A673 (cell line): ENCODE results near the gene CADPS2. TPM values are rescaled to one million over a fixed set of nuclear protein-coding genes. Genes with fewer than 3 reads are reported as not detected.

Experiments used
- BruUV-seq: library from RNA; stranded (reverse); fragments of 400-500 nt; replicated peaks from 2 replicates; lab custom pipeline; 2021; lab: Mats Ljungman, UMichigan
- CTCF ChIA-PET: fragments of 300-600 bp; sonication (Branson Sonifier 250); formaldehyde crosslinking; loops from one replicate; lab custom pipeline; 2022; ENCODE audit warnings: antibody characterized with exemption; lab: Charles Lee
- POLR2A ChIA-PET: fragments of 300-600 bp; sonication (Branson Sonifier 250); formaldehyde crosslinking; loops from one replicate; lab custom pipeline; 2022; ENCODE audit warnings: antibody characterized with exemption; ENCODE audit not compliant: low non-redundant PET; lab: Charles Lee
- DNase-seq: peaks from one replicate; pipeline ENCODE4 v3.0.0-alpha.2; 2015; ENCODE audit warnings: low spot score
- H3K27ac ChIP-seq: fragments of 200-600 bp; sonication (generic); 2 replicates; pipeline ENCODE4 v1.5.1; 2016; ENCODE audit warnings: mixed run types, low read depth, mild to moderate bottlenecking, mixed read lengths, antibody characterized with exemption, low read length; ENCODE audit not compliant: poor library complexity, severe bottlenecking
- H3K27me3 ChIP-seq: fragments of 200-600 bp; sonication (generic); replicated peaks from 2 replicates; pipeline ENCODE4 v1.6.1; 2017; ENCODE audit warnings: mixed run types, low read depth, mild to moderate bottlenecking, mixed read lengths, antibody characterized with exemption, low read length; ENCODE audit not compliant: insufficient read depth, poor library complexity
- H3K36me3 ChIP-seq: fragments of 200-600 bp; sonication (generic); 2 replicates; pipeline ENCODE4 v1.6.1; 2016; ENCODE audit warnings: mixed run types, mild to moderate bottlenecking, mixed read lengths, antibody characterized with exemption, low read length; ENCODE audit not compliant: insufficient read depth, poor library complexity, severe bottlenecking
- H3K4me1 ChIP-seq: fragments of 200-600 bp; sonication (generic); 2 replicates; pipeline ENCODE4 v1.6.1; 2017; ENCODE audit warnings: mixed run types, mild to moderate bottlenecking, mixed read lengths, antibody characterized with exemption, low read length; ENCODE audit not compliant: insufficient read depth, poor library complexity, severe bottlenecking
- H3K4me3 ChIP-seq: fragments of 200-600 bp; sonication (generic); 2 replicates; pipeline ENCODE4 v1.5.1; 2016; ENCODE audit warnings: low read depth, mixed run types, mild to moderate bottlenecking, mixed read lengths, low read length; ENCODE audit not compliant: poor library complexity, severe bottlenecking
- H3K9me3 ChIP-seq: fragments of 200-600 bp; sonication (generic); 2 replicates; pipeline ENCODE4 v1.6.1; 2016; ENCODE audit warnings: mixed run types, low read depth, mild to moderate bottlenecking, mixed read lengths, antibody characterized with exemption, low read length; ENCODE audit not compliant: poor library complexity, severe bottlenecking
- EZH2 ChIP-seq: fragments of 200-600 bp; sonication (generic); IDR thresholded peaks from 2 replicates; pipeline ENCODE4 v1.6.1; 2017; ENCODE audit warnings: borderline replicate concordance, low read depth, mild to moderate bottlenecking, mixed read lengths, antibody characterized with exemption, low read length; ENCODE audit not compliant: poor library complexity, severe bottlenecking
- intact Hi-C: fragments of 100-400 bp; cut with micrococcal nuclease; formaldehyde crosslinking; loops from one replicate; pipeline ENCODE4 v1.10.0; 2022; ENCODE audit not compliant: unreplicated experiment
- total RNA-seq: library from RNA; stranded (reverse); gene quantifications from 2 replicates; pipeline ENCODE4 v1.2.3, GENCODE V29; 2021
- TF ChIP-seq, protein P1 (sequence below): fragments of 300-800, 200-600 bp; sonication (generic); conservative IDR thresholded peaks from 2 replicates; pipeline ENCODE4 v1.5.1; 2017; ENCODE audit warnings: low read depth, mild to moderate bottlenecking, antibody characterized with exemption, low read length, moderate library complexity, mixed read lengths

CADPS2 gene
- total RNA-seq, 1 experiment from 2014 or later: 81.3 TPM

GRCh38 chr7:122675011-122675410 lies 211.2 kb downstream of the CADPS2 start:
- no peaks in the 10 kb centered on the region for H3K36me3 ChIP-seq
- intact Hi-C loops: no loop called here
- ChIA-PET CTCF (no interaction called here), POLR2A (no interaction called here)
- no peaks in the 10 kb centered on the region for H3K27me3 ChIP-seq
- no peaks in the 10 kb centered on the region for H3K9me3 ChIP-seq
- no TSS peak for BruUV-seq
- peaks cover 6% of the 10 kb centered on the region for H3K4me1 ChIP-seq
- TF ChIP-seq EZH2: no peak
- TF ChIP-seq, protein P1, sequence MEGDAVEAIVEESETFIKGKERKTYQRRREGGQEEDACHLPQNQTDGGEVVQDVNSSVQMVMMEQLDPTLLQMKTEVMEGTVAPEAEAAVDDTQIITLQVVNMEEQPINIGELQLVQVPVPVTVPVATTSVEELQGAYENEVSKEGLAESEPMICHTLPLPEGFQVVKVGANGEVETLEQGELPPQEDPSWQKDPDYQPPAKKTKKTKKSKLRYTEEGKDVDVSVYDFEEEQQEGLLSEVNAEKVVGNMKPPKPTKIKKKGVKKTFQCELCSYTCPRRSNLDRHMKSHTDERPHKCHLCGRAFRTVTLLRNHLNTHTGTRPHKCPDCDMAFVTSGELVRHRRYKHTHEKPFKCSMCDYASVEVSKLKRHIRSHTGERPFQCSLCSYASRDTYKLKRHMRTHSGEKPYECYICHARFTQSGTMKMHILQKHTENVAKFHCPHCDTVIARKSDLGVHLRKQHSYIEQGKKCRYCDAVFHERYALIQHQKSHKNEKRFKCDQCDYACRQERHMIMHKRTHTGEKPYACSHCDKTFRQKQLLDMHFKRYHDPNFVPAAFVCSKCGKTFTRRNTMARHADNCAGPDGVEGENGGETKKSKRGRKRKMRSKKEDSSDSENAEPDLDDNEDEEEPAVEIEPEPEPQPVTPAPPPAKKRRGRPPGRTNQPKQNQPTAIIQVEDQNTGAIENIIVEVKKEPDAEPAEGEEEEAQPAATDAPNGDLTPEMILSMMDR: no peak
- peak overlapping the region; percentile 37 for H3K27ac ChIP-seq
- no peak overlapping the region for H3K4me3 ChIP-seq
- DNase-seq: peak; percentile 21

DNA sequence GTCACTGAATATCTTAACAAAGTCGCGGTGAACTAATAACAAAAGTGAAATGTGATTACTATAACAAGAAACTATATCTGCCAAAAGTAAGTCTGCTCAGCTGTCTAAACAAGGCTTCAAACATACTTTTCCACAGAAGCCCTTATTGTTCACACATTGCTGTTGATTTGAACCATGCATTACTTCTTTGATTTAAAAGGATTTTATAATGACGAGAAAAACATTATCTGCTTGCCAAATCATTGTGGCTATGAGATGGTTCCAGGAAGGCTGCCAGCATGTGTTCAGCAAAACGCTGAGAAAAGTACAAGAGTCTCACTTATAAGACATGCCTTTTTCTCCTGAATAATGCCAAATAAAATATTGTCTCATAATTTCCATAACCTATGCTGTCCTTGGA lies 211.8 kb downstream of the CADPS2 start:
- no peaks in the 10 kb centered on the region for H3K9me3 ChIP-seq
- BruUV-seq: no TSS peak
- POLR2A ChIA-PET: no interaction called here
- H3K4me3 ChIP-seq: no peak overlapping the region
- no peaks in the 10 kb centered on the region for H3K36me3 ChIP-seq
- DNase-seq: peak; percentile 66
- peaks cover 6% of the 10 kb centered on the region for H3K4me1 ChIP-seq
- intact Hi-C loops: no loop called here
- H3K27ac ChIP-seq: peak overlapping the region; percentile 37
- CTCF ChIA-PET: no interaction called here
- TF ChIP-seq, protein P1: no peak
- no peak for TF ChIP-seq EZH2
- no peaks in the 10 kb centered on the region for H3K27me3 ChIP-seq

DNA sequence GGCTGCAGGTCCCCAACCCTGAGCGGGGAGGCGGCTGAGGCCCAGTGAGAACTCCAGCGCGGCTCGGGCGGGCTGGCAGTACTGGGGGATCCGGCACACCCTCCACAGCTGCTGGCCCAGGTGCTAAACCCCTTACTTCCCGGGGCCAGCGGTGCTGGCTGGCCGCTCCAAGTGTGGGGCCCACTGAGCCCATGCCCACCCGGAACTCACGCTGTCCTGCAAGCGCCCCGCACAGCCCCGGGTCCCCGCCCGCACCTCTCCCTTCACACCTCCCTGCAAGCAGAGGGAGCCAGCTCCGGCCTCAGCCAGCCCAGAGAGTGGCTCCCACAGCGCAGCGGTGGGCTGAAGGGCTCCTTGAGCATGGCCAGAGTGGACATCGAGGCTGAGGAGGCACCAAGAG lies 212.3 kb downstream of the CADPS2 start:
- Histone ChIP-seq H3K4me3 (no peak overlapping the region), H3K27me3 (no peaks in the 10 kb centered on the region), H3K36me3 (no peaks in the 10 kb centered on the region), H3K9me3 (no peaks in the 10 kb centered on the region), H3K4me1 (peaks cover 6% of the 10 kb centered on the region), H3K27ac (peak overlapping the region; percentile 37)
- ChIA-PET POLR2A (no interaction called here), CTCF (no interaction called here)
- TF ChIP-seq, protein P1: no peak
- TF ChIP-seq EZH2: no peak
- no TSS peak for BruUV-seq
- intact Hi-C loops: no loop called here
- no peak for DNase-seq
